ENCODE data around the gene IQCN.
"Not testable (repeated sequence)": the region's sequence is repeated elsewhere in the genome, so short reads cannot be mapped to it uniquely, and the experiment has no call there.

The IQCN gene

GRCh38 chr19:18229474-18229873 is 44.8 kb downstream of the IQCN start:
- DNase-seq: no peak

GRCh38 chr19:18227781-18228271 is 46.4 kb downstream of the IQCN start:
- DNase-seq: no peak

GRCh38 chr19:18226956-18227780 is 47.1 kb downstream of the IQCN start:
- DNase-seq: no peak

GRCh38 chr19:18225702-18226468 is 48.4 kb downstream of the IQCN start, which contains the start of gene PDE4C:
Gene PDE4C, minus strand, starts transcription at chr19:18226438. Its CDS starts 23 bp downstream, at chr19:18226415.
- no peak for DNase-seq

GRCh38 chr19:18225355-18225701 is 48.9 kb downstream of the IQCN start:
- no peak for DNase-seq

- peak; percentile 98 for DNase-seq
Observed at GRCh38 chr19:18224525-18225354, 49.5 kb downstream of the IQCN start.

GRCh38 chr19:18223860-18224524 is 50.3 kb downstream of the IQCN start:
- peak; percentile 49 for DNase-seq

GRCh38 chr19:18221815-18222725 is 52.2 kb downstream of the IQCN start:
- DNase-seq: no peak

GRCh38 chr19:18220632-18221275 is 53.5 kb downstream of the IQCN start:
- DNase-seq: no peak

GRCh38 chr19:18219911-18220631 is 54.2 kb downstream of the IQCN start:
- no peak for DNase-seq

- DNase-seq: no peak
Observed at GRCh38 chr19:18218600-18218999, 55.7 kb downstream of the IQCN start.

- DNase-seq: no peak
Observed at GRCh38 chr19:18218159-18218558, 56.1 kb downstream of the IQCN start.

GRCh38 chr19:18216789-18217188 is 57.5 kb downstream of the IQCN start:
- no peak for DNase-seq

- no peak for DNase-seq
Observed at GRCh38 chr19:18214779-18215433, 59.3 kb downstream of the IQCN start.

GRCh38 chr19:18211683-18212082 is 62.6 kb downstream of the IQCN start:
- no peak for DNase-seq

- not testable (repeated sequence) for DNase-seq
Observed at GRCh38 chr19:18209912-18210311, 64.3 kb downstream of the IQCN start.

GRCh38 chr19:18208098-18208951 is 65.9 kb downstream of the IQCN start:
- no peak for DNase-seq

Measured in femur (tissue), 1 donor.